Mucosa of stomach (tissue), 1 donor: ENCODE results near the gene CSF2RB.

Experiments used
- H3K27me3 ChIP-seq: one replicate; pipeline ENCODE4 v1.7.0; 2013; ENCODE audit warnings: mild to moderate bottlenecking, low read length; ENCODE audit not compliant: control insufficient read depth, insufficient read depth
- H3K36me3 ChIP-seq: one replicate; pipeline ENCODE4 v1.7.0; 2013; ENCODE audit warnings: low read length; ENCODE audit not compliant: control insufficient read depth, insufficient read depth
- H3K4me1 ChIP-seq: one replicate; pipeline ENCODE4 v1.7.0; 2013; ENCODE audit warnings: mild to moderate bottlenecking, low read length; ENCODE audit not compliant: control insufficient read depth, insufficient read depth
- H3K4me3 ChIP-seq: one replicate; pipeline ENCODE4 v1.7.0; 2013; ENCODE audit warnings: low read length
- H3K9ac ChIP-seq: one replicate; pipeline ENCODE4 v1.7.0; 2013; ENCODE audit warnings: mild to moderate bottlenecking, low read length, moderate library complexity
- H3K9me3 ChIP-seq: one replicate; pipeline ENCODE4 v1.7.0; 2013; ENCODE audit warnings: mild to moderate bottlenecking, low read length, moderate library complexity; ENCODE audit not compliant: control insufficient read depth
- donor health status: Pancreatic carcinoma.

The CSF2RB gene

GRCh38 chr22:36911887-36912661, 1.4 kb upstream of the CSF2RB start:
- Histone ChIP-seq H3K4me3 (no peak overlapping the region), H3K27me3 (no peaks in the 10 kb centered on the region), H3K9ac (no peak overlapping the region), H3K36me3 (no peaks in the 10 kb centered on the region), H3K9me3 (no peaks in the 10 kb centered on the region), H3K4me1 (peaks cover 6% of the 10 kb centered on the region)

GRCh38 chr22:36912694-36913426, 568 bp upstream of the CSF2RB start:
- no peaks in the 10 kb centered on the region for H3K36me3 ChIP-seq
- H3K9me3 ChIP-seq = no peaks in the 10 kb centered on the region
- no peak overlapping the region for H3K4me3 ChIP-seq
- peaks cover 6% of the 10 kb centered on the region for H3K4me1 ChIP-seq
- H3K27me3 ChIP-seq = no peaks in the 10 kb centered on the region
- no peak overlapping the region for H3K9ac ChIP-seq

- no peak overlapping the region for H3K4me3 ChIP-seq
- H3K4me1 ChIP-seq = peaks cover 6% of the 10 kb centered on the region
- no peaks in the 10 kb centered on the region for H3K36me3 ChIP-seq
- H3K27me3 ChIP-seq = no peaks in the 10 kb centered on the region
- no peaks in the 10 kb centered on the region for H3K9me3 ChIP-seq
- no peak overlapping the region for H3K9ac ChIP-seq
Observed at GRCh38 chr22:36914390-36914752, 943 bp downstream of the CSF2RB start.

GRCh38 chr22:36916034-36916433, 2.6 kb downstream of the CSF2RB start:
- Histone ChIP-seq H3K36me3 (no peaks in the 10 kb centered on the region), H3K27me3 (no peaks in the 10 kb centered on the region), H3K4me1 (peaks cover 6% of the 10 kb centered on the region), H3K4me3 (no peak overlapping the region), H3K9me3 (no peaks in the 10 kb centered on the region), H3K9ac (no peak overlapping the region)

GRCh38 chr22:36918586-36919284, 5.3 kb downstream of the CSF2RB start:
- H3K9me3 ChIP-seq = no peaks in the 10 kb centered on the region
- no peaks in the 10 kb centered on the region for H3K4me1 ChIP-seq
- H3K27me3 ChIP-seq = no peaks in the 10 kb centered on the region
- H3K4me3 ChIP-seq = no peak overlapping the region
- H3K36me3 ChIP-seq = no peaks in the 10 kb centered on the region
- no peak overlapping the region for H3K9ac ChIP-seq

- no peaks in the 10 kb centered on the region for H3K27me3 ChIP-seq
- H3K9me3 ChIP-seq = no peaks in the 10 kb centered on the region
- H3K36me3 ChIP-seq = no peaks in the 10 kb centered on the region
- no peak overlapping the region for H3K4me3 ChIP-seq
- no peak overlapping the region for H3K9ac ChIP-seq
- H3K4me1 ChIP-seq = no peaks in the 10 kb centered on the region
Observed at GRCh38 chr22:36921309-36922104, 8.1 kb downstream of the CSF2RB start.

- Histone ChIP-seq H3K4me3 (no peak overlapping the region), H3K9ac (no peak overlapping the region), H3K36me3 (no peaks in the 10 kb centered on the region), H3K9me3 (no peaks in the 10 kb centered on the region), H3K27me3 (no peaks in the 10 kb centered on the region), H3K4me1 (no peaks in the 10 kb centered on the region)
Observed at GRCh38 chr22:36922105-36922608, 8.7 kb downstream of the CSF2RB start.

GRCh38 chr22:36922711-36923110, 9.3 kb downstream of the CSF2RB start:
- no peaks in the 10 kb centered on the region for H3K4me1 ChIP-seq
- H3K4me3 ChIP-seq = no peak overlapping the region
- no peaks in the 10 kb centered on the region for H3K9me3 ChIP-seq
- no peak overlapping the region for H3K9ac ChIP-seq
- H3K27me3 ChIP-seq = no peaks in the 10 kb centered on the region
- H3K36me3 ChIP-seq = no peaks in the 10 kb centered on the region

- Histone ChIP-seq H3K9me3 (no peaks in the 10 kb centered on the region), H3K4me3 (no peak overlapping the region), H3K9ac (no peak overlapping the region), H3K27me3 (no peaks in the 10 kb centered on the region), H3K4me1 (no peaks in the 10 kb centered on the region), H3K36me3 (no peaks in the 10 kb centered on the region)
Observed at GRCh38 chr22:36923131-36923788, 9.8 kb downstream of the CSF2RB start.

GRCh38 chr22:36924151-36924698, 10.8 kb downstream of the CSF2RB start:
- H3K36me3 ChIP-seq = no peaks in the 10 kb centered on the region
- H3K9ac ChIP-seq = no peak overlapping the region
- H3K4me3 ChIP-seq = no peak overlapping the region
- no peaks in the 10 kb centered on the region for H3K4me1 ChIP-seq
- H3K27me3 ChIP-seq = no peaks in the 10 kb centered on the region
- H3K9me3 ChIP-seq = no peaks in the 10 kb centered on the region
